Osteoblast (primary cell): Measurements from ENCODE around the gene SPRY1. TPM values are rescaled to one million over a fixed set of nuclear protein-coding genes. Genes with fewer than 3 reads are reported as not detected.

Experiments used
- DNase-seq: peaks from one replicate; pipeline ENCODE4 v3.0.0; 2011; ENCODE audit warnings: low spot score, mixed read lengths; ENCODE audit not compliant: insufficient read length; ENCODE audit errors: missing footprints
- H2AFZ ChIP-seq: 2 replicates; pipeline ENCODE4 v1.6.0; 2011; ENCODE audit warnings: mild to moderate bottlenecking, low read length
- H3K27ac ChIP-seq: 2 replicates; pipeline ENCODE4 v1.5.1; 2011; ENCODE audit warnings: mild to moderate bottlenecking, low read depth, low read length, moderate library complexity
- H3K27me3 ChIP-seq: 2 replicates; pipeline ENCODE4 v1.6.0; 2012; ENCODE audit warnings: mild to moderate bottlenecking, control low read depth, inconsistent platforms, low read length, moderate library complexity; ENCODE audit not compliant: insufficient read depth
- H3K36me3 ChIP-seq: 2 replicates; pipeline ENCODE4 v1.5.1; 2011; ENCODE audit warnings: mild to moderate bottlenecking, low read length, control low read depth, moderate library complexity; ENCODE audit not compliant: insufficient read depth
- H3K4me1 ChIP-seq: 2 replicates; pipeline ENCODE4 v1.5.1; 2011; ENCODE audit warnings: mild to moderate bottlenecking, low read length, control low read depth, moderate library complexity; ENCODE audit not compliant: insufficient read depth
- H3K4me2 ChIP-seq: 2 replicates; pipeline ENCODE4 v1.6.0; 2011; ENCODE audit warnings: mild to moderate bottlenecking, low read length; ENCODE audit not compliant: insufficient read depth
- H3K4me3 ChIP-seq: fragments of 200-600 bp; sonication (generic); 3 replicates; pipeline ENCODE4 v1.5.1; 2012; ENCODE audit warnings: mild to moderate bottlenecking, low read length, inconsistent platforms; ENCODE audit not compliant: insufficient read depth
- H3K79me2 ChIP-seq: 2 replicates; pipeline ENCODE4 v1.6.0; 2012; ENCODE audit warnings: mild to moderate bottlenecking, low read length, control low read depth, inconsistent platforms; ENCODE audit not compliant: insufficient read depth
- H3K9me3 ChIP-seq: 2 replicates; pipeline ENCODE4 v1.5.1; 2011; ENCODE audit warnings: low read depth, low read length, control low read depth
- H4K20me1 ChIP-seq: 2 replicates; pipeline ENCODE4 v1.6.0; 2012; ENCODE audit warnings: mild to moderate bottlenecking, low read length, control low read depth; ENCODE audit not compliant: insufficient read depth
- CTCF ChIP-seq: IDR thresholded peaks from 2 replicates; pipeline ENCODE4 v1.5.1; 2011; ENCODE audit warnings: mild to moderate bottlenecking, low read depth, low read length, moderate library complexity; ENCODE audit errors: extremely low read depth
- total RNA-seq: library from RNA; depleted of rRNA; stranded (reverse); fragments of >200 nt; gene quantifications from 2 replicates; pipeline ENCODE4 v1.2.3, GENCODE V29; 2012

SPRY1 gene, protein sequence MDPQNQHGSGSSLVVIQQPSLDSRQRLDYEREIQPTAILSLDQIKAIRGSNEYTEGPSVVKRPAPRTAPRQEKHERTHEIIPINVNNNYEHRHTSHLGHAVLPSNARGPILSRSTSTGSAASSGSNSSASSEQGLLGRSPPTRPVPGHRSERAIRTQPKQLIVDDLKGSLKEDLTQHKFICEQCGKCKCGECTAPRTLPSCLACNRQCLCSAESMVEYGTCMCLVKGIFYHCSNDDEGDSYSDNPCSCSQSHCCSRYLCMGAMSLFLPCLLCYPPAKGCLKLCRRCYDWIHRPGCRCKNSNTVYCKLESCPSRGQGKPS
- 5.0 and 5.1 TPM in 2 replicates for total RNA-seq

DNA sequence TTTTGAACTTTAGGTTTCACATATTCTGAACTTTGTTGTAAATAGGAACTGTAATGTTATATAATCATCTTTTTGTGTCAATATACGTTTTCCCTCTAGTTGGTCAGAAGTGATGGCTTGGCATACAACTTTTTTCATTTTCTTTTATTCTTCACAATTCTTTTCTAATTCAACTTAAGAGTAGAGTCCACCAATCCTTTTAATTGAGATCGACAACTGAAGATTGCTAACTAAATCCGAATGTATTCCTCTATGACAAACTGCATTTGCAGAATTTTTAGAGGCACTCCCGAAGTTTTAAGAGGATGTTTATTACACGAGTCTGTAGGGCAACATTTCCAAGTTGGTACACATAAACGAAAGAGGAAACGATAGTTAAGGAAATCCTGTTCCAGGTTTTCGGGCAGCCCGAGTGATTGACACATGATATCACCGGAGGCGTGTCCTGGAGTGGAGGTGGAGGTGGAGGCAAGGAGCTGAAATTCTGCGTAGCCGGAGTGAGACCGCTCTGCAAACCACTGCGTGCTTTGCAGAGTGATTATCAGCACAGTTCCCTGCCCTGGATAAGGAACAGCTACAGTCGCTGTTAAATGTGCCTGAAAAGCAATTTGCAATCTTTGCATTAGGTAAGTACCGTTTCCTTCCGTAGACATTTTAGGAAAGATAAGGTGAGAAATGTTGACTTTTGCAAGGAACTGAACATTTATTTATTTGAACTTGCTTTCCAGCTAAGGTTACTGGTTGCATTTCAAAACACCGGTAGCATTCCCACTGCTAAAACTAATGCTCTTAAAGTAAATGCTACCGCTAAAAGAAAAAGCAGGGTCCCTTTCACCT lies at the start of gene SPRY1:
Gene SPRY1, plus strand, starts transcription at position 489 of the 837 bp plus-strand sequence. CDS start 4,797 bp downstream, outside the sequence.
- Histone ChIP-seq H3K79me2 (no peaks in the 10 kb centered on the region), H3K27ac (peak within 1 kb of the TSS; percentile 36), H2AFZ (peak within 1 kb of the TSS; percentile 94), H3K4me3 (peak within 1 kb of the TSS; percentile 76), H3K9me3 (no peaks in the 10 kb centered on the region), H3K4me1 (peaks cover 16% of the 10 kb centered on the region), H3K27me3 (peaks cover 10% of the 10 kb centered on the region), H4K20me1 (no peaks in the 10 kb centered on the region), H3K36me3 (no peaks in the 10 kb centered on the region), H3K4me2 (peak within 1 kb of the TSS; percentile 99)
- TF ChIP-seq CTCF: no peak
- DNase-seq: peak; percentile 81

GRCh38 chr4:123346951-123347350 lies 49.6 kb upstream of the SPRY1 start:
- Histone ChIP-seq H3K36me3 (no peaks in the 10 kb centered on the region), H3K79me2 (no peaks in the 10 kb centered on the region), H4K20me1 (no peaks in the 10 kb centered on the region), H3K4me1 (no peaks in the 10 kb centered on the region), H3K27me3 (peaks cover 2% of the 10 kb centered on the region), H3K4me3 (no peak overlapping the region), H2AFZ (no peak overlapping the region), H3K9me3 (no peaks in the 10 kb centered on the region), H3K27ac (no peak overlapping the region), H3K4me2 (no peak overlapping the region)
- DNase-seq: no peak
- TF ChIP-seq CTCF: no peak

DNA sequence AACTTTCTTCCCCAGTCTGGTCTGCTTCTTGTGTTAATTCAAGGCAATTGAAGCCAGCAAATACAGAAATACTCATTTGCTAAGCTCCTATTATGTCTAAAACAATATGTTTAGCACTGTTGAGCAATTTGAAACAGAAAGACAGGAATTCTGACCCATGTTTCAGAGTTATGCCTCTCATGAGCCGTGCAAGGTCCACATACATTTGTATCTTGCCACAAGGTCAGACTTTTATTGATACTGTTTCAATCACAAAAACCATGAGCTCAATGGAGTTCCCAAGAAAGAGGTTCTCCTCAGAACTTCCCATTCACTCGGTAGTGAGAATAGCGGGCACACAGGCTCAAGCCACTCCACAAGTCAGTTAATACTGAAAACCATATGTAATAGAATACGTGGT lies 47.6 kb upstream of the SPRY1 start:
- no peak overlapping the region for H2AFZ ChIP-seq
- H3K27me3 ChIP-seq: peaks cover 2% of the 10 kb centered on the region
- no peaks in the 10 kb centered on the region for H3K9me3 ChIP-seq
- no peak for TF ChIP-seq CTCF
- H3K4me3 ChIP-seq: no peak overlapping the region
- DNase-seq: no peak
- no peaks in the 10 kb centered on the region for H4K20me1 ChIP-seq
- H3K4me1 ChIP-seq: no peaks in the 10 kb centered on the region
- no peak overlapping the region for H3K4me2 ChIP-seq
- no peaks in the 10 kb centered on the region for H3K36me3 ChIP-seq
- H3K27ac ChIP-seq: no peak overlapping the region
- H3K79me2 ChIP-seq: no peaks in the 10 kb centered on the region
